Measurements from ENCODE around the gene SPRR2D. TPM values are rescaled to one million over a fixed set of nuclear protein-coding genes. Genes with fewer than 3 reads are reported as not detected.

SPRR2D gene
- total RNA-seq, 1 donor from 2014 or later: 2.4 TPM

Other genes with a start within 250 kb of the SPRR2D start
- not detected in 2 replicates for gene LCE1D, start 244.4 kb downstream of the SPRR2D start, total RNA-seq
- 0.26 TPM in 1 of 2 replicates, not detected in the other for gene LCE1C, start 234.5 kb downstream of the SPRR2D start, total RNA-seq
- not detected in 2 replicates for gene LCE1B, start 229.1 kb downstream of the SPRR2D start, total RNA-seq
- gene LCE1A, start 213.6 kb downstream of the SPRR2D start, total RNA-seq: not detected in 2 replicates
- not detected in 2 replicates for gene LCE6A, start 198.3 kb downstream of the SPRR2D start, total RNA-seq
- gene LCE7A, start 181.1 kb downstream of the SPRR2D start, total RNA-seq: not detected in 2 replicates
- gene SMCP, start 162.8 kb downstream of the SPRR2D start, total RNA-seq: not detected in 2 replicates
- gene IVL, start 132.6 kb downstream of the SPRR2D start, total RNA-seq: 1.6 and 14.6 TPM in 2 replicates
- gene SPRR5, start 93.9 kb downstream of the SPRR2D start, total RNA-seq: not detected in 2 replicates
- not detected in 2 replicates for gene SPRR4, start 70.5 kb downstream of the SPRR2D start, total RNA-seq
- gene SPRR1A, start 57.0 kb downstream of the SPRR2D start, total RNA-seq: 41.2 TPM in 1 of 2 replicates, not detected in the other
- gene SPRR3, start 39.4 kb downstream of the SPRR2D start, total RNA-seq: 136 and 342 TPM in 2 replicates
- gene SPRR1B, start 9.9 kb downstream of the SPRR2D start, total RNA-seq: 11.8 and 91.5 TPM in 2 replicates
- gene SPRR2A, start 16.4 kb upstream of the SPRR2D start, total RNA-seq: 1.3 and 3.8 TPM in 2 replicates
- gene SPRR2B, start 30.5 kb upstream of the SPRR2D start, total RNA-seq: not detected in 2 replicates
- 0.26 and 3.7 TPM in 2 replicates for gene SPRR2E, start 53.4 kb upstream of the SPRR2D start, total RNA-seq
- not detected in 2 replicates for gene SPRR2F, start 72.4 kb upstream of the SPRR2D start, total RNA-seq
- gene SPRR2G, start 109.8 kb upstream of the SPRR2D start, total RNA-seq: not detected in 2 replicates
- not detected in 2 replicates for gene LELP1, start 162.3 kb upstream of the SPRR2D start, total RNA-seq
- gene PRR9, start 176.5 kb upstream of the SPRR2D start, total RNA-seq: not detected in 2 replicates
- not detected in 2 replicates for gene LORICRIN, start 218.6 kb upstream of the SPRR2D start, total RNA-seq